ENCODE data around the gene GRID1.

DNA sequence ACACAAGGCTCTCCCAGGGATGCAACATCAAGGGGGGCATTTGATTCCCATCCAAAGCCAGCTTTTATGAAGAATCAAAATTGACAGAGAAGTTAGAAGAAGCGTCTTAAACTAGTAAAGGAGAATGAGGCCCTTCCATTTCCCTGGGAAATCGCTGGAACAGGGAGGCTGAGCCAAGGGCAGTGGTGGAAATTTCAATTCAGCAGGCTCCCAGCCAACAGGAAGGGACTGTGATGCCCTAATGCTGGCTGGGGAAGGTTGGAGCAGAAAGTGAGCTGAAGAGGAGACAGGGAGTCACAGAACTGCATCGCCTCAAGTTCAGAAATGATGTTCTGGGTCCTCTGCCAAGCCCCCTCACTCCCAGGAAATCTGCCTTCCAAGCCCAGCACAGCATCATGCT lies 517.3 kb downstream of the GRID1 start:
- TF ChIP-seq POLR2A (IDR thresholded peaks at IDR 0.05; ENCODE audit: low read depth, low read length) = no peak
- no peak for TF ChIP-seq CTCF (IDR thresholded peaks at IDR 0.05 in 2 of 3, conservative IDR thresholded peaks at IDR 0.05 in 1 of 3; ENCODE audit: control insufficient read depth in 2 of 3, extremely low read depth in 1 of 3, insufficient read depth in 1 of 3, low read depth in 3 of 3, low read length in 3 of 3)
- TF ChIP-seq SMARCA5 (IDR thresholded peaks at IDR 0.05) = no peak
- no peak for TF ChIP-seq ZNF207 (IDR thresholded peaks at IDR 0.05; ENCODE audit: borderline replicate concordance)
- TF ChIP-seq TCF3 (IDR thresholded peaks at IDR 0.05; ENCODE audit: borderline replicate concordance, insufficient read depth, low read depth, low read length) = no peak
- TF ChIP-seq, protein P1, sequence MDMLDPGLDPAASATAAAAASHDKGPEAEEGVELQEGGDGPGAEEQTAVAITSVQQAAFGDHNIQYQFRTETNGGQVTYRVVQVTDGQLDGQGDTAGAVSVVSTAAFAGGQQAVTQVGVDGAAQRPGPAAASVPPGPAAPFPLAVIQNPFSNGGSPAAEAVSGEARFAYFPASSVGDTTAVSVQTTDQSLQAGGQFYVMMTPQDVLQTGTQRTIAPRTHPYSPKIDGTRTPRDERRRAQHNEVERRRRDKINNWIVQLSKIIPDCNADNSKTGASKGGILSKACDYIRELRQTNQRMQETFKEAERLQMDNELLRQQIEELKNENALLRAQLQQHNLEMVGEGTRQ (IDR thresholded peaks at IDR 0.05; ENCODE audit: borderline replicate concordance, low read depth, low read length) = no peak
- TF ChIP-seq, protein P2, sequence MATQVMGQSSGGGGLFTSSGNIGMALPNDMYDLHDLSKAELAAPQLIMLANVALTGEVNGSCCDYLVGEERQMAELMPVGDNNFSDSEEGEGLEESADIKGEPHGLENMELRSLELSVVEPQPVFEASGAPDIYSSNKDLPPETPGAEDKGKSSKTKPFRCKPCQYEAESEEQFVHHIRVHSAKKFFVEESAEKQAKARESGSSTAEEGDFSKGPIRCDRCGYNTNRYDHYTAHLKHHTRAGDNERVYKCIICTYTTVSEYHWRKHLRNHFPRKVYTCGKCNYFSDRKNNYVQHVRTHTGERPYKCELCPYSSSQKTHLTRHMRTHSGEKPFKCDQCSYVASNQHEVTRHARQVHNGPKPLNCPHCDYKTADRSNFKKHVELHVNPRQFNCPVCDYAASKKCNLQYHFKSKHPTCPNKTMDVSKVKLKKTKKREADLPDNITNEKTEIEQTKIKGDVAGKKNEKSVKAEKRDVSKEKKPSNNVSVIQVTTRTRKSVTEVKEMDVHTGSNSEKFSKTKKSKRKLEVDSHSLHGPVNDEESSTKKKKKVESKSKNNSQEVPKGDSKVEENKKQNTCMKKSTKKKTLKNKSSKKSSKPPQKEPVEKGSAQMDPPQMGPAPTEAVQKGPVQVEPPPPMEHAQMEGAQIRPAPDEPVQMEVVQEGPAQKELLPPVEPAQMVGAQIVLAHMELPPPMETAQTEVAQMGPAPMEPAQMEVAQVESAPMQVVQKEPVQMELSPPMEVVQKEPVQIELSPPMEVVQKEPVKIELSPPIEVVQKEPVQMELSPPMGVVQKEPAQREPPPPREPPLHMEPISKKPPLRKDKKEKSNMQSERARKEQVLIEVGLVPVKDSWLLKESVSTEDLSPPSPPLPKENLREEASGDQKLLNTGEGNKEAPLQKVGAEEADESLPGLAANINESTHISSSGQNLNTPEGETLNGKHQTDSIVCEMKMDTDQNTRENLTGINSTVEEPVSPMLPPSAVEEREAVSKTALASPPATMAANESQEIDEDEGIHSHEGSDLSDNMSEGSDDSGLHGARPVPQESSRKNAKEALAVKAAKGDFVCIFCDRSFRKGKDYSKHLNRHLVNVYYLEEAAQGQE (IDR thresholded peaks at IDR 0.05; ENCODE audit: low read depth, low read length) = no peak
- TF ChIP-seq, protein P3, sequence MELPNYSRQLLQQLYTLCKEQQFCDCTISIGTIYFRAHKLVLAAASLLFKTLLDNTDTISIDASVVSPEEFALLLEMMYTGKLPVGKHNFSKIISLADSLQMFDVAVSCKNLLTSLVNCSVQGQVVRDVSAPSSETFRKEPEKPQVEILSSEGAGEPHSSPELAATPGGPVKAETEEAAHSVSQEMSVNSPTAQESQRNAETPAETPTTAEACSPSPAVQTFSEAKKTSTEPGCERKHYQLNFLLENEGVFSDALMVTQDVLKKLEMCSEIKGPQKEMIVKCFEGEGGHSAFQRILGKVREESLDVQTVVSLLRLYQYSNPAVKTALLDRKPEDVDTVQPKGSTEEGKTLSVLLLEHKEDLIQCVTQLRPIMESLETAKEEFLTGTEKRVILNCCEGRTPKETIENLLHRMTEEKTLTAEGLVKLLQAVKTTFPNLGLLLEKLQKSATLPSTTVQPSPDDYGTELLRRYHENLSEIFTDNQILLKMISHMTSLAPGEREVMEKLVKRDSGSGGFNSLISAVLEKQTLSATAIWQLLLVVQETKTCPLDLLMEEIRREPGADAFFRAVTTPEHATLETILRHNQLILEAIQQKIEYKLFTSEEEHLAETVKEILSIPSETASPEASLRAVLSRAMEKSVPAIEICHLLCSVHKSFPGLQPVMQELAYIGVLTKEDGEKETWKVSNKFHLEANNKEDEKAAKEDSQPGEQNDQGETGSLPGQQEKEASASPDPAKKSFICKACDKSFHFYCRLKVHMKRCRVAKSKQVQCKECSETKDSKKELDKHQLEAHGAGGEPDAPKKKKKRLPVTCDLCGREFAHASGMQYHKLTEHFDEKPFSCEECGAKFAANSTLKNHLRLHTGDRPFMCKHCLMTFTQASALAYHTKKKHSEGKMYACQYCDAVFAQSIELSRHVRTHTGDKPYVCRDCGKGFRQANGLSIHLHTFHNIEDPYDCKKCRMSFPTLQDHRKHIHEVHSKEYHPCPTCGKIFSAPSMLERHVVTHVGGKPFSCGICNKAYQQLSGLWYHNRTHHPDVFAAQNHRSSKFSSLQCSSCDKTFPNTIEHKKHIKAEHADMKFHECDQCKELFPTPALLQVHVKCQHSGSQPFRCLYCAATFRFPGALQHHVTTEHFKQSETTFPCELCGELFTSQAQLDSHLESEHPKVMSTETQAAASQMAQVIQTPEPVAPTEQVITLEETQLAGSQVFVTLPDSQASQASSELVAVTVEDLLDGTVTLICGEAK (IDR thresholded peaks at IDR 0.05; ENCODE audit: borderline replicate concordance) = no peak
- no peak for TF ChIP-seq NR2C2 (IDR thresholded peaks at IDR 0.05; ENCODE audit: borderline replicate concordance, control insufficient read depth, insufficient read length, low read depth)
